Left lung (tissue), 10 donors: ENCODE data around the gene SLC6A1. TPM values are rescaled to one million over a fixed set of nuclear protein-coding genes. Genes with fewer than 3 reads are reported as not detected.

Experiments
- ATAC-seq: fragments of 200-7000 bp; cut with Tn5 transposase; one replicate; pipeline ENCODE4 v1.9.1; 2020; ENCODE audit warnings: moderate library complexity
- DNase-seq, 4 donors: peaks; one replicate each; pipeline ENCODE4 v3.0.0-alpha.2; 2013 to 2020
- H3K27ac ChIP-seq, 2 donors: fragments of 200-600 bp; sonication (generic) in 1 of 2; one replicate each; pipeline versions ENCODE4 v1.5.0 to v1.8.0; 2020 to 2021
- H3K27me3 ChIP-seq, 2 donors: fragments of 200-600 bp; sonication (generic) in 1 of 2; one replicate each; pipeline versions ENCODE4 v1.5.0 to v1.8.0; 2020 to 2021
- H3K36me3 ChIP-seq, 2 donors: fragments of 200-600 bp; sonication (generic) in 1 of 2; one replicate each; pipeline versions ENCODE4 v1.5.0 to v1.8.0; 2020 to 2021
- H3K4me1 ChIP-seq, 2 donors: fragments of 200-600 bp; one replicate each; pipeline ENCODE4 v1.8.0; 2021
- H3K4me3 ChIP-seq, 2 donors: fragments of 200-600 bp; sonication (generic) in 1 of 2; one replicate each; pipeline versions ENCODE4 v1.5.0 to v1.8.0; 2020 to 2021; ENCODE audit warnings: mild to moderate bottlenecking in 1 of 2
- H3K9me3 ChIP-seq, 2 donors: fragments of 200-600 bp; sonication (generic) in 1 of 2; one replicate each; pipeline versions ENCODE4 v1.5.0 to v1.8.0; 2020 to 2021
- intact Hi-C, 2 donors: fragments of 100-400 bp; cut with DNase I; formaldehyde crosslinking; loops; one replicate each; pipeline versions ENCODE4 v1.11.2 to v1.14.2; 2022
- polyA plus RNA-seq, 6 donors: library from polyadenylated mRNA; unstranded; fragments of 120-200 nt; gene quantifications; one replicate each; pipeline ENCODE4 v1.2.1, GENCODE V29; 2013; ENCODE audit not compliant: insufficient read length in 6 of 6
- total RNA-seq, 2 donors: library from RNA; stranded (reverse); fragmentation: NEBNext Ultra II Directional; extraction: Animal tissue kit (Norgen Biotek cat#: 25700); gene quantifications; one replicate each; pipeline ENCODE4 v1.2.1, GENCODE V29; 2021
- TF ChIP-seq, protein P1 (sequence below), 2 donors: fragments of 200-600 bp; sonication (generic) in 1 of 2; IDR thresholded peaks; one replicate each; pipeline versions ENCODE4 v1.5.0 to v1.8.0; 2021; ENCODE audit warnings: antibody characterized with exemption in 2 of 2
- donor health status: DM: no; HTN: yes; CAD: no.
- donor health status: DM: no; HTN: no; CAD: no.

The SLC6A1 gene
- total and polyA plus RNA-seq, 8 donors, result 0.97 to 7.2 (median 5.3) TPM

DNA sequence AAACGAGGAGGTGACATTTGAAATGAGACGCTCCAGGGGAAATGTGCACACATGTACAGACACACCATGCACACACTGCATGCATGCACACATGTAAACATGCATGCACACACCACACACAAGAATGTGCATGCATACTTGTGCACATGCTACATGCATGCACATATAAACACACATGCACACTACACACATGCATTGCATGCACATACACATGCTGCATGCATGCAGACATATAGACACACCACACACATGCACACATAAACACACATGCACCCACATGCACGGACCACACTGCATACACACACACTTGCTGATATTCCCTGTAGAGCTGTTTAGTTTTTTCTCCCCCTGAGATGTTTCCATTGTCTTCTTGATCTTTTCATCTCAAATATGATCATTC lies 37.8 kb upstream of the SLC6A1 start:
- peaks cover 0 to 5% of the 10 kb centered on the region in 2 donors for H3K4me1 ChIP-seq
- H3K36me3 ChIP-seq, result no peaks in the 10 kb centered on the region
- H3K9me3 ChIP-seq, result no peaks in the 10 kb centered on the region
- DNase-seq (no peak), ATAC-seq (no peak)
- no peak overlapping the region for H3K4me3 ChIP-seq
- intact Hi-C loops, result no loop called here
- H3K27me3 ChIP-seq, result no peaks in the 10 kb centered on the region
- H3K27ac ChIP-seq, result no peak overlapping the region
- TF ChIP-seq, protein P1, sequence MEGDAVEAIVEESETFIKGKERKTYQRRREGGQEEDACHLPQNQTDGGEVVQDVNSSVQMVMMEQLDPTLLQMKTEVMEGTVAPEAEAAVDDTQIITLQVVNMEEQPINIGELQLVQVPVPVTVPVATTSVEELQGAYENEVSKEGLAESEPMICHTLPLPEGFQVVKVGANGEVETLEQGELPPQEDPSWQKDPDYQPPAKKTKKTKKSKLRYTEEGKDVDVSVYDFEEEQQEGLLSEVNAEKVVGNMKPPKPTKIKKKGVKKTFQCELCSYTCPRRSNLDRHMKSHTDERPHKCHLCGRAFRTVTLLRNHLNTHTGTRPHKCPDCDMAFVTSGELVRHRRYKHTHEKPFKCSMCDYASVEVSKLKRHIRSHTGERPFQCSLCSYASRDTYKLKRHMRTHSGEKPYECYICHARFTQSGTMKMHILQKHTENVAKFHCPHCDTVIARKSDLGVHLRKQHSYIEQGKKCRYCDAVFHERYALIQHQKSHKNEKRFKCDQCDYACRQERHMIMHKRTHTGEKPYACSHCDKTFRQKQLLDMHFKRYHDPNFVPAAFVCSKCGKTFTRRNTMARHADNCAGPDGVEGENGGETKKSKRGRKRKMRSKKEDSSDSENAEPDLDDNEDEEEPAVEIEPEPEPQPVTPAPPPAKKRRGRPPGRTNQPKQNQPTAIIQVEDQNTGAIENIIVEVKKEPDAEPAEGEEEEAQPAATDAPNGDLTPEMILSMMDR (IDR thresholded peaks at IDR 0.05), result no peak

DNA sequence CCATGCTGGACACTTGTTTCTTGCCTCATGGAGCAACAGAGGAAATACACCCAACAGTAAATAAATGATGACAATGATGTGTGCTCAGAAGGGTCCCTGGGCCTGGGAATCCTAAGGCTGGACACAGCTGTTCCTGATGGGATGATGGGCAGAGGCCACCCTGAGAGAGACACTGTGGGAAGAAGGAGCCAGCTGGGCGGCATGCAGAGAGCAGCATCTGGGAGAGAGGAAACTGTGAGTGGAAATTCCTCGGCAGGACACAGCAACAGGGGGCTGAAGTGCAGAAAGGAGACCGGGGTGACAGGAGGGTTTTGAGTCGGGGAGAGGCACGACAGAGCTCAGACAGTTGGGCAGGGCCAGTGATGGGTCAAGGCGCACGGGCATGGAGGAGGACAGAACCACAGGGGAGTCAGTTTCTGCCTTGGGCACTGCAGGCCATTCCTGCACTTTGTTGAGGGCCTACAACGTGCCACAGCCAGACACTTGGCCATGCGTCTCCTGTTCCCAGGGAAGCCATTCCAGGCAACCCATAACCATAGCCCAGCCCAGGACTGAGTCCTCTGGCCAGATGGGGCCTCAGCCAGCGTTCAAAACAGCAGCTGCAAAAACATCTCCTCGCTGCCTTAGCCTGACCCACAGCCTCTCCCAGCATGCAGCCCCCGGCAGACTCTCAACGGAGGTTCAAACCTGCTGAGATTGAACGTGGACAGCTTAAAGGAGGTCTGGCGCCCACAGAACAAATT lies 36.7 kb upstream of the SLC6A1 start:
- DNase-seq, result peak in 1 of 4 donors; percentile 14
- intact Hi-C loops, result no loop called here
- Histone ChIP-seq H3K9me3 (no peaks in the 10 kb centered on the region), H3K27me3 (no peaks in the 10 kb centered on the region), H3K4me3 (no peak overlapping the region), H3K4me1 (peaks cover 0 to 5% of the 10 kb centered on the region in 2 donors), H3K36me3 (no peaks in the 10 kb centered on the region), H3K27ac (no peak overlapping the region)
- no peak for ATAC-seq
- TF ChIP-seq, protein P1 (IDR thresholded peaks at IDR 0.05), result no peak

DNA sequence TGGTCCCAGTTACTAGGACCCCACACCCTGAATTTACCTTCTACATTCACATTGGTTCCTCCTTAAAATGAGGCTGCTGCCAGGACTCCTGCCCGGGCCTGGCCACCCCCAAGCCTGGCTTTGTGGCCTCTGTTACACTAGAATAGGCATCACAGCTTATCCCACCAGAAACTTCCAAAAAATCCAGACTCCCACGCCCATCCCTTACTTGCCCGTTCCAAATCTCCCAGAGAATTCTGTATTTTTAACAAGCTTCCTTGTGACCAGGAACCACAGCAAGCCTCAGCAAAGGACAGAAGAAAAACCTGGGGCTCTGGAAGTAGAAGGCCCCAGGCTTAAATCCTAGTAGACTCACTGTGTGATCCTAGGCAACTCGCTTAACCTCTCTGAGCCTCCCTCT lies 36.0 kb upstream of the SLC6A1 start:
- H3K4me1 ChIP-seq, result peaks cover 0 to 5% of the 10 kb centered on the region in 2 donors

DNA sequence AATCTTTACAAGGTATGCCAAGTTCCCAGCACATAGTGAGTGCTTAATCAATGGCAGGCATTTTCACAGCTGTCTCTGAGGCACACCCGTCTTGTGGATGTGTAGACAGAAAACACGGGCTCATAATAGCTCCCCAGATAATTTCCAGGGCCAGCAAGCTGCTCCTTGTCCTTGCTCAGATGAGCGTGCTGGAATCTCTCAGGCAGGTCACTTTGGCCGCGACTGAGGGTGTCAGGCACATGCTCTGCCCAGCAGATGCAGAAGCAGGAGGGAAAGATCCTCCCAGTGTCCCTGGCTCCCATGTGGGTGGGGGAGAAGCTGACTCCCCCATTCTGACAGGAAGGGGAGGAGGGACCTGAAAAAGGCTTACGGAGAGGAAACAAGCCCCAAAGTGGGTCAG lies 35.6 kb upstream of the SLC6A1 start:
- ATAC-seq (no peak), DNase-seq (no peak)
- no peaks in the 10 kb centered on the region for H3K27me3 ChIP-seq
- no peaks in the 10 kb centered on the region for H3K36me3 ChIP-seq
- no peak overlapping the region for H3K4me3 ChIP-seq
- peaks cover 0 to 5% of the 10 kb centered on the region in 2 donors for H3K4me1 ChIP-seq
- H3K27ac ChIP-seq, result no peak overlapping the region
- TF ChIP-seq, protein P1 (IDR thresholded peaks at IDR 0.05), result no peak
- intact Hi-C loops, result no loop called here
- no peaks in the 10 kb centered on the region for H3K9me3 ChIP-seq

More for the DNA sequence above, 36.0 kb upstream of the SLC6A1 start:
- Histone ChIP-seq H3K27ac (no peak overlapping the region), H3K27me3 (no peaks in the 10 kb centered on the region), H3K4me3 (no peak overlapping the region), H3K9me3 (no peaks in the 10 kb centered on the region), H3K36me3 (no peaks in the 10 kb centered on the region)
- no peak for DNase-seq
- intact Hi-C loops, result no loop called here
- TF ChIP-seq, protein P1 (IDR thresholded peaks at IDR 0.05), result no peak
- no peak for ATAC-seq

DNA sequence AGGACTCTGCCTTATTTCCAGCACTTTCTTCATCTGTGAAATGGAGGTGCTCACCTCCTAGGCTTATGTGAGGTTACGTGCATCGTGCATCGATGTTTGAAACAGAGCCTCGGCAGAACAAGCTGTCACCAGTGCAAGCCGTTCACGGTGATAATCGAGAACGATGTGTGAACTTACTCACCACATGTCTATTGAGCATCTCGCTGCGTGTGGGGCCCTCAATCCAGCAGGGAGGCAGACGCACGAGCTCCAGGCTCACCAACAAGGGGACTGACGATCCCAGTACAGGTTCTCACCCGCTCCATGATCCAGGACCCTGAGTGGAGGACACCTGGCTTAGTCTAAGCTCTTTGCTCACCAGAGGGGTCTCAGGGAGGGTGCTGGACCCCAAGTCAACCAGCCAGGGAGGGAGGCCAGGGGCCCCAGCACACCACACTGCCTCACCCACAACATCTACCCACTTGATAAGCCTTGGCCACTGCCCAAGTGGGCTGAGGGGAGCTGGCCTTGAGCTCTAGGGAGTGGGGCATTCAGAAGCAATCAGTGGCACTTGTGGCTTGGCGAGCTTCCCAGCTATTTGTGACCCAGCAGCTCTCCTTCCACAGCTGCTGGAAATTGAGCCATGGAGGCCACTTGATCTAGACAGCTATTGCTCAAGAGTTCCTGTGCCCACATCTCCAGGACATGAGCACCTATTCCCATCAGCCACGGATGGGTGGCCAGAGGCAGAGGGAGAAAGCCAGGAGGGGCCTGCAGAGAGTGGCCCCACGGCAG lies 34.4 kb upstream of the SLC6A1 start:
- ATAC-seq, result peak; percentile 80
- peak in 3 of 4 donors; percentile 64 to 91 (median 88) for DNase-seq
- Histone ChIP-seq H3K36me3 (no peaks in the 10 kb centered on the region), H3K4me1 (peaks cover 0 to 5% of the 10 kb centered on the region in 2 donors), H3K9me3 (no peaks in the 10 kb centered on the region), H3K27ac (no peak overlapping the region), H3K4me3 (no peak overlapping the region), H3K27me3 (no peaks in the 10 kb centered on the region)
- intact Hi-C loops, result no loop called here
- TF ChIP-seq, protein P1 (IDR thresholded peaks at IDR 0.05), result no peak
